Measurements from ENCODE around the gene ZNF184.

ZNF184 gene

GRCh38 chr6:27415898-27416297 is 57.0 kb downstream of the ZNF184 start:
- no peak for DNase-seq

GRCh38 chr6:27414996-27415395 is 57.9 kb downstream of the ZNF184 start:
- DNase-seq = no peak

- no peak for DNase-seq
Observed at GRCh38 chr6:27414300-27414699, 58.6 kb downstream of the ZNF184 start.

- no peak for DNase-seq
Observed at GRCh38 chr6:27407153-27407814, 65.6 kb downstream of the ZNF184 start.

GRCh38 chr6:27406085-27406484 is 66.8 kb downstream of the ZNF184 start:
- no peak for DNase-seq

- no peak for DNase-seq
Observed at GRCh38 chr6:27400877-27401642, 71.8 kb downstream of the ZNF184 start.

All from stimulated activated CD4-positive, alpha-beta T cell treated with anti-CD3 and anti-CD28 coated beads, Interleukin-2, amount 100 ng/mL, for 48 hours (primary cell).